ENCODE results near the gene ANTXR1.

Gene ANTXR1

DNA sequence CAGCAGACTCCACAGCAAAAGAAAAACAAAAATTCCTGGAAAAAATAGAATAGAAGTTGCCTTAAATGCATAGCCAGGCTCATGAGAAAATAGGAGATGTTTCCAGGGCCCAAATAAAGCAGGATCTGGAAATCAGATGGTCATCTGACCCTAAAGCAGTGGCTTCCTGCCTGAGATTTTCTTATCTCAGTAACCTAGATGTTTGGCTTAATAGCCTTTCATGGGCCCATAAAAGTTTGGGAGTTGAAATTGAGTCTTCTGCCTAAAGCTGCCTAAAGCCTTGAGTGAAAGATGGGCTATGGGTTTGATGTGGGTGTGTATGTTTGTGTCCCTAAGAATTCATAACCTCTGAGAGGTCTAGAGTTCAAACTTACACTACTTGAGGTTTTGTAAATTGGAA is 149.1 kb downstream of the ANTXR1 start:
- Histone ChIP-seq H3K4me1 (peaks cover 30 to 59% (median 48%) of the 10 kb centered on the region in 10 experiments), H3K4me3 (no peak overlapping the region), H3K4me2 (peak overlapping the region; percentile 55 to 85 (median 75)), H3K9ac (peak overlapping the region in 8 of 11 experiments; percentile 14 to 73 (median 54); a peak in 9 of 22 replicates), H4K20me1 (no peaks in the 10 kb centered on the region), H3K27me3 (peaks cover 0 to 3% (median 0%) of the 10 kb centered on the region in 11 experiments; a peak in 1 of 22 replicates), H3K27ac (peak overlapping the region; percentile 70 to 91 (median 86)), H3K9me3 (replicated peaks in 1 of 11) (no peaks in the 10 kb centered on the region), H3K36me3 (no peaks in the 10 kb centered on the region)
- no peak for TF ChIP-seq Cebpa-rat (IDR thresholded peaks at IDR 0.05)

DNA sequence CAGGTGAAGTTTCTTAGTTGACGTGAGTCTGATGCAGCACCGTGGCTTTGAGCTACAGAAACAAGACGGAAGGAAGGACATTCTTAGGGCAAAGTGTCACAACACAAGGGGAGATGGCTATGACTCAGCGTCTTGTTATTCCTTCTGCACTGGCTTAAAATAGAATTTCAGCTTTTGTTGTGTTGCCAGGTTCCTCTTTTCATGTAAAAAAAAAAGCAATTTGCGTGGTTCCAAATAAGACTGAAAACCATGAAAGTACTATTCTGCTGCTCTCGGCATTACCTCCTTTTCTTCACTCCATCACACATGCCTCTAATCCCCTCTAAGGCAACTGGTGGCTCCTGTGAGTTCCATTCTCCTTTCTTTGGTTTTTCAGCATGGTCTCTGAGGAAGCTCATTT is 150.1 kb downstream of the ANTXR1 start:
- TF ChIP-seq Cebpa-rat (IDR thresholded peaks at IDR 0.05), result peak in 10 of 11 experiments; percentile 25 to 87 (median 75); a peak in 14 of 22 replicates
- Histone ChIP-seq H3K27me3 (peaks cover 0 to 3% (median 0%) of the 10 kb centered on the region in 11 experiments; a peak in 1 of 22 replicates), H3K27ac (peak overlapping the region; percentile 70 to 91 (median 86); a peak in 21 of 22 replicates), H3K4me1 (peaks cover 36 to 64% (median 58%) of the 10 kb centered on the region in 10 experiments), H3K4me2 (peak overlapping the region; percentile 55 to 85 (median 75)), H3K4me3 (no peak overlapping the region; a peak in 1 of 20 replicates), H3K9me3 (replicated peaks in 1 of 11) (no peaks in the 10 kb centered on the region), H3K36me3 (no peaks in the 10 kb centered on the region), H3K9ac (peak overlapping the region; percentile 26 to 73 (median 66); a peak in 20 of 22 replicates), H4K20me1 (no peaks in the 10 kb centered on the region)

DNA sequence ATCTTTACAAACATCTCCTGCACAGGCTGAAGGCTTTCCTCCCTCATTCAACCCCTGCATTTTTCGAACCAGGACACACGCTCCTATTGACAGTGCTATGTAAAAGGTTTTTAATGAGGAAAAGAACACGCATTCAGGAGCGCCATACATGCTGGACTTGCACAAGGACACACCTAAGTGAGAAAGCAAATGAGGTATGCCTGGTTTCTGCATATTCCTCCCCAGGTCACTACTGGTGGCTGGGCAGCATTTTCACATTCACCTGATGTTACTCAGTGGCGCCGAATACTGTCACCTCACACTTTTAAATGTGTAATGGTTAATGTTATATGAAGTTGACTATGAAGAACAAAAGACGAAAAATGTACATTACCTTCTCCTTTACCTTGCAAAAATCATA is 150.6 kb downstream of the ANTXR1 start:
- Histone ChIP-seq H3K27ac (peak overlapping the region; percentile 70 to 91 (median 86); a peak in 21 of 22 replicates), H3K27me3 (peaks cover 0 to 3% (median 0%) of the 10 kb centered on the region in 11 experiments; a peak in 1 of 22 replicates), H3K36me3 (no peaks in the 10 kb centered on the region), H3K4me1 (peaks cover 36 to 65% (median 61%) of the 10 kb centered on the region in 10 experiments), H3K4me2 (peak overlapping the region; percentile 55 to 85 (median 75)), H4K20me1 (no peaks in the 10 kb centered on the region), H3K9me3 (replicated peaks in 1 of 11) (no peaks in the 10 kb centered on the region), H3K9ac (peak overlapping the region; percentile 26 to 73 (median 66); a peak in 20 of 22 replicates), H3K4me3 (no peak overlapping the region; a peak in 1 of 20 replicates)
- TF ChIP-seq Cebpa-rat (IDR thresholded peaks at IDR 0.05), result no peak

DNA sequence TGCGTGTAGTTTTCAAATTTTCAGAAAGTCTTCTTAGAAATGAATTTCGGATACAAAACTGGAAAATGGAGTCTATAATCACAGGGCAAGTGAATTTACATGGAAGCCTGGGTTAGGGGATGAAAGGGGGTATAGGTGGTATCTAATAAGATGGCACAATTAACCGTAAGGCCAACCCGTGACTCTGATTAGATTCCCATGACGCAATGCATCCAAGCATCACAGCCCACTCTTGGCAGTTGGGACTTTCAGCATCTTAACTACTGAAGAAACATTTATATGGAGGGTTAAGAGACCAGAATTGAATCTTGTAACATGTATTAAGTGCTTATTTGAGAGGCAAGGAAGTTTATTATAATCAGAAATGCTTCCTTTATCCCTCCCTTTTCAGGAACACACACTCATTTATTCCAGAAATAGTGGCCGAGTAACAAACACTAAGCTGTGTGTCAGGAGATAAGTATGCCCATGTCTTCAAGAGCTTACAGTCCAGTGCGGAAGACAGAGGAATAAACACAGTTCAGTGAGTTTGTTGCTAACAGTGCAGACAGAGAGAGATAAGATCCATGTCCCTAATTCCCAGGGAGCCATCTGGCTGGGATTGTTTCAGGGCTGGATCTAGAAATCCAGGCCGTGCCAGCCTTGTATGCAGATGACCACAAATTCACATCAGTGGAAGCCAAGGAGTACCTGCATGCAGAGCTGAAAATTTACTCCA is 151.2 kb downstream of the ANTXR1 start:
- Histone ChIP-seq H3K4me1 (peaks cover 36 to 65% (median 61%) of the 10 kb centered on the region in 10 experiments), H3K4me3 (no peak overlapping the region), H3K36me3 (no peaks in the 10 kb centered on the region), H3K9me3 (replicated peaks in 1 of 11) (no peaks in the 10 kb centered on the region; a peak in 1 of 22 replicates), H4K20me1 (no peaks in the 10 kb centered on the region), H3K27ac (peak overlapping the region; percentile 5 to 91 (median 86); a peak in 21 of 22 replicates), H3K9ac (peak overlapping the region in 1 of 11 experiments; percentile 72; a peak in 3 of 22 replicates), H3K4me2 (peak overlapping the region in 9 of 11 experiments; percentile 57 to 85 (median 75); a peak in 17 of 22 replicates), H3K27me3 (peaks cover 0 to 3% (median 0%) of the 10 kb centered on the region in 11 experiments; a peak in 1 of 22 replicates)
- no peak for TF ChIP-seq Cebpa-rat (IDR thresholded peaks at IDR 0.05)

DNA sequence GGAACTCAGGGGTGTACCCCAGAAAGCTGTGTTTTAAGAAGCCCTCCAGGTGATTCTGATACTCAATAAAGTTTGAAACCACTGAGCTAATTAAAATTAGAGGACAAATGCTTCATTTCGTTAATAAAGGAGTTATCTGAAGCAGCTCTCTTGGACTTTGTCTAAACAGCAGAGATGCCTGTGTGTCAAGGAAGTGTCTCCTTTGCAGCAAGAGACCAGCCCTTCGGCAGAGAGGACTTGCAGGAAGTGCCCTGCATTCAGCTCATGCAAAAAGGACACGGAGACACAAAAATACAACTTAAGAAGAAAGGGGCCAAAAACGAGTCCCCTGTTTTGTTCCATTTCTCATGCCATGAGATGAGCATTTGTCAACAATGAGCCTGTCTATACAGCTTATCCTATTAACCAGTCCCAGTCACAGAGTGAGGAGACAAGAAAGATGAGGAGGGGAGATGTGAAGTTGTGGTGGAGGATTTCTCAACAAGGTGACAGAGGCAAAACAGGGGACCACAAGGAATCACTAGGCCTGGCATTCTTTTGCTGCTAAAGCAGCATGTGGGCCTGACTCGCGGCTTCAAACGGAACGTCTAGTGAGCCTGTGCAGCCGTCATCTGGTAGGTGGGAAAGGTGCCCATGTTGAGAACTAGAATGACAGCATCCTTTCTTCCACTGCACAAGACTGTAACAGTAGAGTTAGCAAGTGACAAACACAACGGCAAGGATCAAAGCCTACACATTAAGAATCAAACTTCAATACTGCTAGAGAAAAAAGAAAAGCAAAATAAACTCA is 152.3 kb downstream of the ANTXR1 start:
- no peak overlapping the region for H3K9ac ChIP-seq
- H3K36me3 ChIP-seq, result no peaks in the 10 kb centered on the region
- H3K27me3 ChIP-seq, result peaks cover 0 to 3% (median 0%) of the 10 kb centered on the region in 11 experiments; a peak in 1 of 22 replicates
- no peak overlapping the region for H3K4me3 ChIP-seq
- peak overlapping the region in 8 of 11 experiments; percentile 57 to 85 (median 76); a peak in 14 of 22 replicates for H3K4me2 ChIP-seq
- peak overlapping the region in 9 of 11 experiments; percentile 70 to 91 (median 86); a peak in 16 of 22 replicates for H3K27ac ChIP-seq
- H4K20me1 ChIP-seq, result no peaks in the 10 kb centered on the region
- no peaks in the 10 kb centered on the region; a peak in 1 of 22 replicates for H3K9me3 ChIP-seq (replicated peaks in 1 of 11)
- no peak for TF ChIP-seq Cebpa-rat (IDR thresholded peaks at IDR 0.05)
- peaks cover 36 to 67% (median 60%) of the 10 kb centered on the region in 10 experiments for H3K4me1 ChIP-seq

DNA sequence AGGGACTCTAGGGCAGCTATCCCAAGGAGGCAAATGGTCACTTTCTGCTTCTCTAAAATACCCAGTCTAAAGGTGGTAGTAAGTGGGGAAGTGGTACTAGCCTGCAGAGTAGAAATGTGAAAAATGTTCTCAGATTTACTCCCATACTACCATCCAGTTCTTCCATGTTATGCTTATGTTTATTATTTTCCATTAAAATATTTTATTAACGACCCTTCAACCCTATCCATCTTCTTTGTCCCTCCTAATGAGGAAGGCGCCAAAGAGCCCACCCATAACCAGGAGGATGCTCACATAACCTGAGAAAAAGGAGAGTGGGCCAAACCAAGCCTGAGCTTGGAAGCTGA is 153.5 kb downstream of the ANTXR1 start:
- TF ChIP-seq Cebpa-rat (IDR thresholded peaks at IDR 0.05), result no peak
- Histone ChIP-seq H3K4me1 (peaks cover 33 to 59% (median 50%) of the 10 kb centered on the region in 10 experiments), H3K27ac (no peak overlapping the region), H3K36me3 (no peaks in the 10 kb centered on the region), H3K4me2 (peak overlapping the region in 5 of 11 experiments; percentile 26 to 66 (median 48); a peak in 6 of 22 replicates), H3K27me3 (no peaks in the 10 kb centered on the region; a peak in 1 of 22 replicates), H3K9me3 (replicated peaks in 1 of 11) (no peaks in the 10 kb centered on the region; a peak in 1 of 22 replicates), H4K20me1 (no peaks in the 10 kb centered on the region), H3K4me3 (no peak overlapping the region), H3K9ac (no peak overlapping the region)

DNA sequence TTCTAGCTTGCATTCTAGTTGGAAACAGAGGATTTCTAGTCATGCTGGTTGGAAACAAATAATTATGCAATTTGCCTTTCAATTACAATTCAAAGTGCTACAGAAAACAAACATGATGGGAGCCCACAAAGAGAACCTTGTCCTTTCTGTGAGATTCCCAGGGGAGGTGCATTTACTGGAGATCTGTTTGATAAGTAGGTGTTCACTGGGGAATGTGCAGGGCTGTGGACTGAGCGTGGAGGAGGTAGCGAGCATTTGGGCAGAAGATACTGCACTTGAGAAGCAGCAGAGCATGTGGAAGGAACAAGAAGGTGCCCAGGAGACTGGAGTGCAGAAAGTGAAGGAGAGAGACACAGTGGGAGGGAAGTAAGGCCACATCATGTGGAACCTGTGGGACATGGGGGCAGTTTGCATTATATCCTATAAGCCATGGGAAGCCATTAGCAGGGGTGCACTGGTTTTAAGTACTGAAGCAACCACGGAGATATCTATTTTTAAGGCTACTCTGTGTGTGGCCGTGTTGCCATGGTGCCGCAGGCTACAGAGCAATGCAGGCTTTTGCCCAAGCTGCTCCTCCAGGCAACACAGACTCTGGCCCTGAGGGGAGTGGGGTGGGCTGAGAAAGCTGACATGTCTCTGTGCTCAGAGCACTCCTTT is 154.0 kb downstream of the ANTXR1 start:
- H3K36me3 ChIP-seq, result no peaks in the 10 kb centered on the region
- H3K27me3 ChIP-seq, result no peaks in the 10 kb centered on the region; a peak in 1 of 22 replicates
- no peak overlapping the region for H3K4me3 ChIP-seq
- H3K9ac ChIP-seq, result no peak overlapping the region
- 0 out of 22 replicates have a peak overlapping the region, but pooled peaks of 2 of the 11 experiments have one; percentile 1 to 11 for H3K27ac ChIP-seq
- no peaks in the 10 kb centered on the region; a peak in 1 of 22 replicates for H3K9me3 ChIP-seq (replicated peaks in 1 of 11)
- H3K4me2 ChIP-seq, result peak overlapping the region in 9 of 11 experiments; percentile 28 to 66 (median 48); a peak in 17 of 22 replicates
- TF ChIP-seq Cebpa-rat (IDR thresholded peaks at IDR 0.05), result no peak
- H3K4me1 ChIP-seq, result peaks cover 28 to 54% (median 45%) of the 10 kb centered on the region in 10 experiments
- H4K20me1 ChIP-seq, result no peaks in the 10 kb centered on the region

DNA sequence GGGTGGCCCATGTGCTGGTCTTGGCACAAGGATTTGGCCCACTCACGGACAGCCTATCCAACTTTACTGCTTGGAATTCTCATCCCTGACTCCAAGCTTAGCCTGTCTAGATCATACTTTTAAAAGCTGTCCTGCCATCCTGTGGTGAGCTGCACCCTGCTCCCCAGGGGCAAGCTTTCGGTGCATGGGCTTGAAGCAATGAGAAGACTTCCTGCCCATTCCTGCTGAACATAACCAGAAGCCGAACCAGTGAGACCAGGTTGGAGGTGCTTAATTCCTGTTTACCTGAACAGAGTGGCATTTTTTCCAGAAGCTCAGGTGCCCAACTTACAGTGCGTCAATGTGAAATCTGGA is 154.5 kb downstream of the ANTXR1 start:
- Histone ChIP-seq H3K4me1 (peaks cover 23 to 49% (median 40%) of the 10 kb centered on the region in 10 experiments), H3K36me3 (no peaks in the 10 kb centered on the region), H3K9ac (no peak overlapping the region), H3K4me3 (no peak overlapping the region), H3K27ac (0 out of 22 replicates have a peak overlapping the region, but pooled peaks of 1 of the 11 experiments have one; percentile 11), H3K9me3 (replicated peaks in 1 of 11) (no peaks in the 10 kb centered on the region; a peak in 1 of 22 replicates), H3K4me2 (peak overlapping the region in 9 of 11 experiments; percentile 28 to 66 (median 48); a peak in 17 of 22 replicates), H4K20me1 (no peaks in the 10 kb centered on the region), H3K27me3 (no peaks in the 10 kb centered on the region; a peak in 1 of 22 replicates)
- no peak for TF ChIP-seq Cebpa-rat (IDR thresholded peaks at IDR 0.05)
